Hematopoietic multipotent progenitor cell treated with erythropoietin and hydrocortisone succinate and interleukin-3 and kit ligand, for 15 days (in vitro differentiated cells): ENCODE results near the gene TRIM31.

Experiments used
- DNase-seq: peaks from one replicate; pipeline ENCODE4 v3.0.0-alpha.2; 2015; ENCODE audit warnings: low spot score

Gene TRIM31

GRCh38 chr6:30113003-30113759, at the start of gene TRIM31:
TRIM31 (minus strand) TSS chr6:30113090; CDS start chr6:30112805, 285 bp downstream.
- no peak for DNase-seq

GRCh38 chr6:30162265-30163089, 49.6 kb upstream of the TRIM31 start:
- peak; percentile 34 for DNase-seq

- peak; percentile 95 for DNase-seq
Observed at GRCh38 chr6:30160785-30161531, 48.1 kb upstream of the TRIM31 start, which contains the start of gene TRIM10. TRIM10 (minus strand) TSS chr6:30161211; CDS start chr6:30160858, 353 bp downstream.

- peak; percentile 63 for DNase-seq
Observed at GRCh38 chr6:30160008-30160784, 47.3 kb upstream of the TRIM31 start.

GRCh38 chr6:30158475-30159040, 45.7 kb upstream of the TRIM31 start:
- peak; percentile 71 for DNase-seq

GRCh38 chr6:30157999-30158398, 45.1 kb upstream of the TRIM31 start:
- peak; percentile 31 for DNase-seq

- DNase-seq, result peak; percentile 54
Observed at GRCh38 chr6:30157581-30157980, 44.7 kb upstream of the TRIM31 start.

GRCh38 chr6:30156774-30157173, 43.9 kb upstream of the TRIM31 start:
- no peak for DNase-seq

- peak; percentile 58 for DNase-seq
Observed at GRCh38 chr6:30156262-30156599, 43.3 kb upstream of the TRIM31 start.

- no peak for DNase-seq
Observed at GRCh38 chr6:30155520-30156261, 42.8 kb upstream of the TRIM31 start.

- no peak for DNase-seq
Observed at GRCh38 chr6:30154709-30155519, 42.0 kb upstream of the TRIM31 start.

GRCh38 chr6:30154061-30154460, 41.2 kb upstream of the TRIM31 start:
- DNase-seq, result no peak

- DNase-seq, result no peak
Observed at GRCh38 chr6:30152910-30153610, 40.2 kb upstream of the TRIM31 start.

GRCh38 chr6:30152016-30152673, 39.3 kb upstream of the TRIM31 start:
- DNase-seq, result peak; percentile 84

- peak; percentile 68 for DNase-seq
Observed at GRCh38 chr6:30151580-30151979, 38.7 kb upstream of the TRIM31 start.

GRCh38 chr6:30150671-30151395, 37.9 kb upstream of the TRIM31 start:
- peak; percentile 23 for DNase-seq

- DNase-seq, result no peak
Observed at GRCh38 chr6:30149858-30150550, 37.1 kb upstream of the TRIM31 start.
